ENCODE data around the gene UROC1.

DNA sequence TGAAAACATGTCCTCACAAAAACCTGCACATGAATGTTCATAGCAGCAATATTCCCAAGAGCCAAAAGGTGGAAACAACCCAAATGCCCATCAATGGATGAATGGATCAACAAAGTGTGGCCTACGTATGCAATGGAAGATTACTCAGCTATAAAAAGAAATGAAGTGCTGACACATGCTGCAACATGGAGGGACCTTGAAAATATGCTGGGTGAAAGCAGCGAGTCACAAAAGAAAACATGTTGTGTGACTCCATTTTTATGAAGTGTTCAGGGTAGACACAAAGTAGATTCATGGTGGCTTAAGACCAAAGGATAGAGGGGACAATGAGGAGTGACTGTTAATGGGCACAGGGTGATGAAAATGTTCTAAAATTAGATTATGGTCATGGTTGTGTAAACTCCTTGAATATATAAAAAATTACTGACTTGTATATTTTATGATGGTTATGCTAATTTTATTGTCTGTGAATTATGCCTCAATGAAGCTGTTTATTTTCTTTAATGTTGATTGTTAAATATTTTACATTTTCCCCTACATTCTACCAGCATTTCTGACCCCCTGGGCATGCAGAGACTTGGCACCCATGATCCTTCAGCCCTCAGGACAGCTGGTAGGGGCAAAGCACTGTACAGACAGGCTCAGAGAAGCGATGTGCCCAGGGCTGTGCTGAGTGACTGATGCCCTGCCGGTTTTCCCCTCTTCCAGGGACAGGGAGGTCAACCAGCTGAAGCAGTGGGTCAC lies 85.0 kb downstream of the UROC1 start:
- TF ChIP-seq NFIC (IDR thresholded peaks at IDR 0.05) (no peak), TCF12 (IDR thresholded peaks at IDR 0.05; ENCODE audit: low read depth) (no peak), YY1 (IDR thresholded peaks at IDR 0.05; ENCODE audit: low read depth) (no peak), TAF1 (IDR thresholded peaks at IDR 0.05; ENCODE audit: low read depth) (no peak), EP300 (IDR thresholded peaks at IDR 0.05; ENCODE audit: borderline replicate concordance) (no peak), RAD21 (IDR thresholded peaks at IDR 0.05; ENCODE audit: low read depth) (no peak), TEAD4 (IDR thresholded peaks at IDR 0.05) (no peak)
- TF ChIP-seq, protein P1, sequence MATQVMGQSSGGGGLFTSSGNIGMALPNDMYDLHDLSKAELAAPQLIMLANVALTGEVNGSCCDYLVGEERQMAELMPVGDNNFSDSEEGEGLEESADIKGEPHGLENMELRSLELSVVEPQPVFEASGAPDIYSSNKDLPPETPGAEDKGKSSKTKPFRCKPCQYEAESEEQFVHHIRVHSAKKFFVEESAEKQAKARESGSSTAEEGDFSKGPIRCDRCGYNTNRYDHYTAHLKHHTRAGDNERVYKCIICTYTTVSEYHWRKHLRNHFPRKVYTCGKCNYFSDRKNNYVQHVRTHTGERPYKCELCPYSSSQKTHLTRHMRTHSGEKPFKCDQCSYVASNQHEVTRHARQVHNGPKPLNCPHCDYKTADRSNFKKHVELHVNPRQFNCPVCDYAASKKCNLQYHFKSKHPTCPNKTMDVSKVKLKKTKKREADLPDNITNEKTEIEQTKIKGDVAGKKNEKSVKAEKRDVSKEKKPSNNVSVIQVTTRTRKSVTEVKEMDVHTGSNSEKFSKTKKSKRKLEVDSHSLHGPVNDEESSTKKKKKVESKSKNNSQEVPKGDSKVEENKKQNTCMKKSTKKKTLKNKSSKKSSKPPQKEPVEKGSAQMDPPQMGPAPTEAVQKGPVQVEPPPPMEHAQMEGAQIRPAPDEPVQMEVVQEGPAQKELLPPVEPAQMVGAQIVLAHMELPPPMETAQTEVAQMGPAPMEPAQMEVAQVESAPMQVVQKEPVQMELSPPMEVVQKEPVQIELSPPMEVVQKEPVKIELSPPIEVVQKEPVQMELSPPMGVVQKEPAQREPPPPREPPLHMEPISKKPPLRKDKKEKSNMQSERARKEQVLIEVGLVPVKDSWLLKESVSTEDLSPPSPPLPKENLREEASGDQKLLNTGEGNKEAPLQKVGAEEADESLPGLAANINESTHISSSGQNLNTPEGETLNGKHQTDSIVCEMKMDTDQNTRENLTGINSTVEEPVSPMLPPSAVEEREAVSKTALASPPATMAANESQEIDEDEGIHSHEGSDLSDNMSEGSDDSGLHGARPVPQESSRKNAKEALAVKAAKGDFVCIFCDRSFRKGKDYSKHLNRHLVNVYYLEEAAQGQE (IDR thresholded peaks at IDR 0.05; ENCODE audit: low read depth), result no peak
- TF ChIP-seq, protein P2, sequence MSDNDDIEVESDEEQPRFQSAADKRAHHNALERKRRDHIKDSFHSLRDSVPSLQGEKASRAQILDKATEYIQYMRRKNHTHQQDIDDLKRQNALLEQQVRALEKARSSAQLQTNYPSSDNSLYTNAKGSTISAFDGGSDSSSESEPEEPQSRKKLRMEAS (IDR thresholded peaks at IDR 0.05), result no peak

Measured in Ishikawa (cell line).